HG03135 (cell line): ENCODE results near the gene PIAS2.
"Not testable (repeated sequence)": the region's sequence is repeated elsewhere in the genome, so short reads cannot be mapped to it uniquely, and the experiment has no call there.

Experiments used
- ATAC-seq: cut with Tn5 transposase; IDR thresholded peaks from one replicate; pipeline ENCODE4 v1.9.1; 2021; ENCODE audit warnings: mild to moderate bottlenecking, moderate library complexity; ENCODE audit not compliant: unreplicated experiment

PIAS2 gene

GRCh38 chr18:46833899-46834298 is 83.4 kb downstream of the PIAS2 start:
- ATAC-seq: no peak

DNA sequence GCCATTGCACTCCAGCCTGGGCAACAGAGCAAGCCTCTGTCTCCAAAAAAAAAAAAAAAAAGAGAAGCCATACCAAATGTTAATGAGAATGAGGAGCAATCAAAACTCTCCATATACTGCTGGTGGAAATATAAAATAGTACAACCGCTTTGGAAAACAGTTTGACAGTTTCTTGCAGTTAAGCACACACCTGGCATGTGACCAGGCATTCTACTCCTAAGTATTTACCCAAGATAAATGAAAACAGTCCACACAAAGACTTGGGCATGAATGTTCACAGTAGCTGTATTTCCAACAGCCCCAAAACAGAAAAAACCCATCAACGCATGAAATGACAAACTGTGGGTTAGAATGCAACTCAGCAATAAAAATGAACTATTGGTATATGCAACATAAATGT is 84.5 kb downstream of the PIAS2 start:
- no peak for ATAC-seq

DNA sequence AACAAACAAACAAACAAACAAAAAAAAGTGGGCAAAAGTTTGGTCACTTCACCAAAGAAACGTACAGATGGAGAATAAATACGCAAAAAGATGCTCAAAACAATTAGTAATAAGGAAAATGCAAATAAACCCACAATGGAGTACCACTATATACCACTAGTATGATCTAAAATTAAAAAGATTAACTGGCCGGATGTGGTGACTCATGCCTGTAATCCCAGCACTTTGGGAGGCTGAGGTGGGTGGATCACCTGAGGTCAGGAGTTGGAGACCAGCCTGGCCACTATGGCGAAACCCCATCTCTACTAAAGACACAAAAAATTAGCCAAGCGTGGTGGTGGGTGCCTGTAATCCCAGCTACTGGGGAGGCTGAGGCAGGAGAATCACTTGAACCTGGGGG is 84.9 kb downstream of the PIAS2 start:
- not testable (repeated sequence) for ATAC-seq

GRCh38 chr18:46831434-46831833 is 85.9 kb downstream of the PIAS2 start:
- ATAC-seq: no peak

DNA sequence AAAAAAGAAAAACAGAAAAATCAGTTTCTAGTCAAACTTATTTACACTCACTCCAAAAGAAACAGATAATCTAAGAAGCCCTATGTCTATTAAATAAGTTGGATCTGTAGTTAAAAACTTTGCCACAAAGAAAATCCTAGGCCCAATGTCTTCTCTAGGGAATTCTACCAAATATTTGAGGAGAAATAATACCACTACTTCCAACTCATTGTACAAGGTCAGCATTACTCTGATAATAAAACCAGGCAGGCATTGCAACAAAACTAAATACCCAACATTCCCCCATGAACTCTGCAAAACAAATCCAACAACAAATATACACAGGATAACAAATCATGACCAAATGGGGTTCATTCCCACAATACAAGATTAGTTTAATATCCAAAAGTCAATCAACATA is 86.7 kb downstream of the PIAS2 start:
- no peak for ATAC-seq

GRCh38 chr18:46829947-46830346 is 87.4 kb downstream of the PIAS2 start:
- no peak for ATAC-seq

DNA sequence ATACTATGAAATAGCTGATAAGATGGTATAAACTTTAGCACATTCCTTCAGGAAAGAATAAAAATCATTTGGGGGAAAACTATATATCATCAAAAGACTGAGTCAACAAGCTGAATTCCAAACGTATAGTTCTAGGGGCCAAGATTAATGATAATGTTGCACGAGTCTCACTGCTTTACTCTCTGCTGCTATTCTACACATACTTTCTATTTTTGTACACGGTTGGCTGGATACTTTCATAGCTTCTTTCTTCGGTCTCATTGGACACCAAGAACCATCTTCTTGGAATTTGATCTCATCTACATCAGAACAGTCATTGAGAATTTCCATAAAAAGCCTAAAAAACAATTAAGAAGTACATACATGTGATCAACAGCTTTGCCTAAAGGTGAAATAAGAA is 87.8 kb downstream of the PIAS2 start:
- no peak for ATAC-seq

- no peak for ATAC-seq
Measured at GRCh38 chr18:46821856-46822711, 95.2 kb downstream of the PIAS2 start.

DNA sequence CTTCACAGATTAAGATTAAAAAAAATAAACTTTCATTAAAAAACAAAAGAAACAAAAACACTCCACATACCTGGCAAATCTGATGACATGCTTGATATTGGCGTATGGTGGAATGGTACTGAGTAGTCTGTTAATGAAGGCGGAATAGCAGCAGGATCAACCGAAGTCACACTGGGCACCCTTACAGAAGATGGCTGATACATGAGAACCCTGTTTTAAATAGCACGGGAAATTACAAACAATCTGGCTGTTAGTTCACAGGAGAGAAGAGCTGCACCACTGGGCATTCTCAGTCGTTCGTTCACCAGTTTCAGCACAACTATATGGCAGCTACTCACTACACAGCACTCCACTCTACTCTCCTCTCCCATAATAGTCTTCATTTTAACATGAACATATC is 96.4 kb downstream of the PIAS2 start:
- no peak for ATAC-seq

- ATAC-seq: no peak
Measured at GRCh38 chr18:46815661-46816060, 101.6 kb downstream of the PIAS2 start.

- ATAC-seq: no peak
Measured at GRCh38 chr18:46814399-46814798, 102.9 kb downstream of the PIAS2 start.

DNA sequence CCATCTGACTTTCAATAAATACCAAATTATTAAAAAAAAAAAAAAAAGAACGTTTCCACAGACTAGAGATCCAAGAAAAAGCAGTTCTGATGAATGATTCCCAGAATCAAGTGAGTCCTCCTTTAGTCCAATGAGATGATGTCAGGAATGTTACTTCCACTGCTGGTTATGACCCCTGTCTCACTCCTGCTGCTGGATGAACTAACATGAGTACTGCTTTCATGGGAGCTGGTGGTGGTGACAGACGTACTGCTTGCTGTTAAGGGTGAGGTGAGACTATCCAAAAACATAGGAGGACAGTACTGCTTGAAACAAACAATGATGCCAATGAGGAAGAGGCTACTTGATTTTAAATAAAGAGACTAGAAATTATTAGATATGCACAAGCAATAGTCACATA is 105.0 kb downstream of the PIAS2 start:
- no peak for ATAC-seq

- ATAC-seq: no peak
Measured at GRCh38 chr18:46810481-46811000, 106.8 kb downstream of the PIAS2 start.

DNA sequence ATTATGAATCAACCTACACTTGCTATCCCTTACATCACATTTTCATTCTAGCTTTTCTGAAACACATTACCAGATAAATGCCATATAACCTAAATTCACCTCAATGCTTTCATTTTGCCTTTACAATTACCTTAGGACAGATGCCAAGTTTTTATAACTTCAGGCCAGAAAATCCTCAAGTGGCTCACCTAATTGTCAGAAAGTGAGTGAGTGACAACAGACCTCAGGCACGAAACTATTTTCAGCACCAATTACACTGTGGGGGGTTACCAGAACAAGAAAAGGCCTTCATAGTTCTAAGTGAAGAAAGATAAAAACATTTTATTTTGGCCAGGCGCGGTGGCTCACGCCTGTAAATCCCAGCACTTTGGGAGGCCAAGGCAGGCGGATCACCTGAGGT is 108.2 kb downstream of the PIAS2 start:
- no peak for ATAC-seq

DNA sequence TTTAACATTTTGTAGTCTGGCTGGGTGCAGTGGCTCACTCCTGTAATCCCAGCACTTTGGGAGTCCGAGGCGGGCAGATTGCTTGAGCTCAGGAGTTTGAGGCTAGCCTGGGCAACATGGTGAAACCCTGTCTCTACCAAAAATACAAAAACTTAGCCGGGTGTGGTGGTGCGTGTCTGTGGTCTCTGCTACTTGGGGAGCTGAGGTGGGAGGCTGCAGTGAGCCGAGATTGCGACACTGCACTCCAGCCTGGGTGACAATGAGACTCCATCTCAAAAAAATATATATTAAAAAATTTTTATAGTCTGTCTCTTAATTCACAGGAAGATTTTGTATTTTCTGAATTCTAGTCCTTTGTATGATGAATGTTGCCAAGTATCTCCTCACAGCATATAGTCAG is 121.4 kb downstream of the PIAS2 start:
- not testable (repeated sequence) for ATAC-seq

DNA sequence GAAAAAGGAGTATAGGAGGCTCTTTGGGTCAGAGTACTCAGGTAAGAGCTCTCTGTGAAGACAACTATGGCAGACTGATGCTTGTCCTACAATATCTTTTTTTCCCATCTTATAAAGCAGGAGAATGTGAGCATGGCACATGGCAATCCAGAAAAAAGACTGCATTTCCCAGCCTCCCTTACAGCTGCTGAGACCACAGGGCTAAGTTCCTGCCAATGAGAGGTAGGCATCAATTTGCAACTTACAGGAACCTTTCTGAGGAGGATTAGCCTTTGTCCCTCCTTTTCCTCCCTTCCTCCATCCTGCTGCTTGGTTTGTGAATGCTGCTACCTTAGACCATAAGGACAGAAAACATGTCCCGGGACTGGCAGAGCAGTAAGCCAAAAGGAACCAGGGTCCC is 122.7 kb downstream of the PIAS2 start:
- ATAC-seq: no peak

- no peak for ATAC-seq
Measured at GRCh38 chr18:46793565-46793964, 123.7 kb downstream of the PIAS2 start.

GRCh38 chr18:46789088-46789487 is 128.2 kb downstream of the PIAS2 start:
- ATAC-seq: no peak

GRCh38 chr18:46787674-46788073 is 129.6 kb downstream of the PIAS2 start:
- ATAC-seq: no peak

DNA sequence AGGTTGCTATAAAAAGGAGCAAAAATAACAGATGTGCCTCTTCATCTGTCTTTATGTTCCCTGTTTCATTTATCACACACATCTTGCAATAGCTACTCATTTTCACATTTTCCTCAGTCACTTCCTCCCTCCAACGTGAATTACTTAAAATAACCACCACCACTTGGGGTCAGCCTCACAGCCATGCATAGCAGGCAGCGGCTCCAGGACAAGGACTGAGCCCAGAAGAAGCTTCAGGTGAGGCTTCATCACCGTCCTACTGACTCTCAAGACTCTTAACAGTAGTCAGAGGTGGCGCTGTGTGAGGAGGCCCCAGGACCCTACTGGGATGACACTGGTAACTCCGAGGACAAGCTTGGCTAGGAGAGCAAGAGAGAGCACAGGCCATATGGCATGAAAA is 144.9 kb downstream of the PIAS2 start:
- no peak for ATAC-seq

DNA sequence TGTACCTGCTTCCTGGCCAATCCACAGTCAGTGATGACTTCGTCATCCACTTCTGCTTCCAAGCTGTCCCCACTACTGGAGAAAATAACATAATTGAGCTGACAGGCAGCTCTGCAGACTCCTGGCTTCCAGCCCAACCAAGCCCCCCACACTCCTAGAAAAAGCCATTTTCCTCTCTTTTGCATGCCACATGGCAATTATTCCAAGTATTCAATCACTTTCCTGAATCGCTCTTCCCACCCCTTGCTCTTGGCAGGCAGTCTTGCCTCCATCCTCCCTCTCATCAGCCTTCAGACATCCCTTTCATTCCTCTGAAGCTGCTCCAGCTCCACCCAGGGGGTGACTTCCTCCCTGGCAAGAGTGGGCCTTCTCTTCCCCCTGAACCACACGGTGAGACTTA is 146.2 kb downstream of the PIAS2 start:
- no peak for ATAC-seq

GRCh38 chr18:46770708-46771107 is 146.6 kb downstream of the PIAS2 start:
- no peak for ATAC-seq
